HG03571 (cell line): ENCODE data around the gene MYBBP1A.

Source experiments
- ATAC-seq: cut with Tn5 transposase; IDR thresholded peaks from one replicate; pipeline ENCODE4 v1.9.1; 2021; ENCODE audit not compliant: unreplicated experiment

The MYBBP1A gene

GRCh38 chr17:4538236-4539002, 16.8 kb downstream of the MYBBP1A start:
- no peak for ATAC-seq

- ATAC-seq = no peak
Observed at GRCh38 chr17:4537451-4538235, 17.5 kb downstream of the MYBBP1A start.

- ATAC-seq = no peak
Observed at GRCh38 chr17:4536742-4537411, 18.3 kb downstream of the MYBBP1A start.

- ATAC-seq = no peak
Observed at GRCh38 chr17:4536259-4536741, 18.9 kb downstream of the MYBBP1A start.

GRCh38 chr17:4535667-4536258, 19.4 kb downstream of the MYBBP1A start:
- no peak for ATAC-seq

GRCh38 chr17:4534928-4535666, 20.1 kb downstream of the MYBBP1A start:
- no peak for ATAC-seq

- no peak for ATAC-seq
Observed at GRCh38 chr17:4534515-4534914, 20.7 kb downstream of the MYBBP1A start.

GRCh38 chr17:4533523-4534504, 21.4 kb downstream of the MYBBP1A start:
- ATAC-seq = no peak

GRCh38 chr17:4532860-4533522, 22.2 kb downstream of the MYBBP1A start:
- ATAC-seq = no peak

- no peak for ATAC-seq
Observed at GRCh38 chr17:4531988-4532736, 23.0 kb downstream of the MYBBP1A start.

GRCh38 chr17:4530799-4531730, 24.1 kb downstream of the MYBBP1A start:
- no peak for ATAC-seq

GRCh38 chr17:4529533-4530152, 25.5 kb downstream of the MYBBP1A start:
- no peak for ATAC-seq

GRCh38 chr17:4527566-4528125, 27.5 kb downstream of the MYBBP1A start:
- ATAC-seq = no peak

GRCh38 chr17:4527134-4527533, 28.1 kb downstream of the MYBBP1A start:
- no peak for ATAC-seq

- no peak for ATAC-seq
Observed at GRCh38 chr17:4525691-4526397, 29.3 kb downstream of the MYBBP1A start.

- no peak for ATAC-seq
Observed at GRCh38 chr17:4523946-4524345, 31.2 kb downstream of the MYBBP1A start.
